ENCODE results near the gene RGPD8. TPM values are rescaled to one million over a fixed set of nuclear protein-coding genes. Genes with fewer than 3 reads are reported as not detected.
"Not testable (repeated sequence)": the region's sequence is repeated elsewhere in the genome, so short reads cannot be mapped to it uniquely, and the experiment has no call there.

RGPD8 gene
- total RNA-seq, 1 experiment from 2014 or later, result 8.1 TPM

GRCh38 chr2:112436993-112437392 is 3.5 kb upstream of the RGPD8 start:
- not testable (repeated sequence) for H3K4me1 Mint-ChIP-seq; H3T11ph ChIP-seq (ENCODE audit: low read length); H3K27me3 ChIP-seq (ENCODE audit: insufficient read depth, low read length); H3K79me2 ChIP-seq (ENCODE audit: insufficient read depth, low read length); H3K4me2 ChIP-seq (ENCODE audit: insufficient read depth, insufficient read length, low read length); H3K14ac ChIP-seq (ENCODE audit: insufficient read depth, low read length); H3K18ac ChIP-seq (ENCODE audit: insufficient read length, low read depth, low read length); H3K56ac ChIP-seq (ENCODE audit: insufficient read length, low read depth, low read length); H3K23me2 ChIP-seq (ENCODE audit: insufficient read length, low read depth, low read length, poor library complexity, severe bottlenecking); H3K9ac ChIP-seq (ENCODE audit: extremely low read depth, insufficient read length, low read length); H3K4me3 Mint-ChIP-seq; H2BK20ac ChIP-seq (ENCODE audit: low read depth, low read length, poor library complexity, severe bottlenecking); H3K27ac ChIP-seq (ENCODE audit: insufficient read length, low read depth, low read length); H2AFZ ChIP-seq (ENCODE audit: low read length); H2AK5ac ChIP-seq (ENCODE audit: insufficient read length, low read length); H3K4ac ChIP-seq (ENCODE audit: low read depth, low read length); H2BK120ac ChIP-seq (ENCODE audit: low read depth, low read length, poor library complexity, severe bottlenecking); H3K4me1 ChIP-seq (ENCODE audit: insufficient read depth, low read length); H4K91ac ChIP-seq (ENCODE audit: insufficient read length, low read depth, low read length); H4K20me1 ChIP-seq (ENCODE audit: control insufficient read depth, insufficient read depth, insufficient read length); H3K9me3 ChIP-seq (ENCODE audit: control insufficient read depth, low read depth, low read length); DNase-seq; H4K5ac ChIP-seq (ENCODE audit: insufficient read length, low read depth, low read length); H2BK15ac ChIP-seq (ENCODE audit: low read depth, low read length); H3K27ac Mint-ChIP-seq; H3K9me3 Mint-ChIP-seq; H3K27me3 Mint-ChIP-seq (ENCODE audit: low read depth); H2BK5ac ChIP-seq (ENCODE audit: insufficient read length, low read length); H4K8ac ChIP-seq (replicated peaks; ENCODE audit: insufficient read length, low read depth, low read length); H2BK12ac ChIP-seq (ENCODE audit: insufficient read length, low read depth, low read length); H3K79me1 ChIP-seq (ENCODE audit: insufficient read depth, low read depth, low read length, poor library complexity, severe bottlenecking); H3K36me3 Mint-ChIP-seq (ENCODE audit: insufficient read depth in 1 of 3, low read depth in 3 of 3); H3K23ac ChIP-seq (ENCODE audit: insufficient read length, low read depth, low read length)
- no CpG with 5 or more reads among the region's 10 CpGs for WGBS (ENCODE audit: extremely low coverage, insufficient read length, low lambda C conversion rate)

GRCh38 chr2:112435716-112436431 is 2.4 kb upstream of the RGPD8 start:
- H2BK5ac ChIP-seq (ENCODE audit: insufficient read length, low read length); H4K5ac ChIP-seq (ENCODE audit: insufficient read length, low read depth, low read length); H3K23ac ChIP-seq (ENCODE audit: insufficient read length, low read depth, low read length); H3K9me3 Mint-ChIP-seq; DNase-seq; H3K79me1 ChIP-seq (ENCODE audit: insufficient read depth, low read depth, low read length, poor library complexity, severe bottlenecking); H3K9me3 ChIP-seq (ENCODE audit: control insufficient read depth, low read depth, low read length); H3K27ac ChIP-seq (ENCODE audit: insufficient read length, low read depth, low read length); H3K23me2 ChIP-seq (ENCODE audit: insufficient read length, low read depth, low read length, poor library complexity, severe bottlenecking); H4K91ac ChIP-seq (ENCODE audit: insufficient read length, low read depth, low read length); H2BK20ac ChIP-seq (ENCODE audit: low read depth, low read length, poor library complexity, severe bottlenecking); H3K4me2 ChIP-seq (ENCODE audit: insufficient read depth, insufficient read length, low read length); H3K56ac ChIP-seq (ENCODE audit: insufficient read length, low read depth, low read length); H2BK12ac ChIP-seq (ENCODE audit: insufficient read length, low read depth, low read length); H2AFZ ChIP-seq (ENCODE audit: low read length); H3K4me1 ChIP-seq (ENCODE audit: insufficient read depth, low read length); H2AK5ac ChIP-seq (ENCODE audit: insufficient read length, low read length); H3K4me3 Mint-ChIP-seq; H3K27me3 ChIP-seq (ENCODE audit: insufficient read depth, low read length); H3T11ph ChIP-seq (ENCODE audit: low read length); H3K18ac ChIP-seq (ENCODE audit: insufficient read length, low read depth, low read length); H3K79me2 ChIP-seq (ENCODE audit: insufficient read depth, low read length); H3K4ac ChIP-seq (ENCODE audit: low read depth, low read length); H3K14ac ChIP-seq (ENCODE audit: insufficient read depth, low read length); H4K8ac ChIP-seq (replicated peaks; ENCODE audit: insufficient read length, low read depth, low read length); H3K4me1 Mint-ChIP-seq; H2BK120ac ChIP-seq (ENCODE audit: low read depth, low read length, poor library complexity, severe bottlenecking); H2BK15ac ChIP-seq (ENCODE audit: low read depth, low read length); H3K27me3 Mint-ChIP-seq (ENCODE audit: low read depth); H4K20me1 ChIP-seq (ENCODE audit: control insufficient read depth, insufficient read depth, insufficient read length); H3K9ac ChIP-seq (ENCODE audit: extremely low read depth, insufficient read length, low read length); H3K27ac Mint-ChIP-seq; H3K36me3 Mint-ChIP-seq (ENCODE audit: insufficient read depth in 1 of 3, low read depth in 3 of 3): not testable (repeated sequence)
- WGBS (ENCODE audit: extremely low coverage, insufficient read length, low lambda C conversion rate), result no CpG with 5 or more reads among the region's 18 CpGs

All from H9 (cell line).